HCT116 (cell line): ENCODE measurements around the gene PTOV1. TPM values are rescaled to one million over a fixed set of nuclear protein-coding genes. Genes with fewer than 3 reads are reported as not detected.

Experiments used
- ATAC-seq: fragments of 200-7000 bp; cut with Tn5 transposase; 2 replicates; pipeline ENCODE4 v1.9.1; 2020; ENCODE audit warnings: mild to moderate bottlenecking, moderate library complexity
- BruUV-seq: library from RNA; stranded (reverse); fragments of 400-500 nt; replicated peaks from 2 replicates; lab custom pipeline; 2021; lab: Mats Ljungman, UMichigan
- CTCF ChIA-PET: fragments of 300-600 bp; sonication (Branson Sonifier 250); formaldehyde crosslinking; loops from one replicate; lab custom pipeline; 2021; ENCODE audit warnings: antibody characterized with exemption; lab: Charles Lee
- POLR2A ChIA-PET: fragments of 300-600, 350-600 bp; sonication (Branson Sonifier 250); formaldehyde crosslinking; loops from one replicate; lab custom pipeline; 2021; ENCODE audit warnings: antibody characterized with exemption; lab: Charles Lee
- RAD21 ChIA-PET, 2 experiments: fragments of 300-600 bp; sonication (Branson Sonifier 250); formaldehyde crosslinking; loops; one replicate each; lab custom pipeline; 2023; ENCODE audit warnings: low total read pairs in 2 of 2; ENCODE audit not compliant: uncharacterized antibody in 2 of 2, unreplicated experiment in 2 of 2, low non-redundant PET in 1 of 2; lab: Charles Lee
- DNase-seq: peaks from one replicate; pipeline ENCODE4 v3.0.0-alpha.2; 2010; ENCODE audit warnings: low read depth, low spot score
- H2AFZ ChIP-seq: fragments of 200-600 bp; shearing (Covaris generic), sonication (generic); 2 replicates; pipeline ENCODE4 v1.6.1; 2017; ENCODE audit warnings: low read depth, mixed run types, mixed read lengths, antibody characterized with exemption, low read length; ENCODE audit not compliant: poor library complexity, severe bottlenecking
- H3K27ac ChIP-seq: 2 replicates; pipeline ENCODE4 v1.5.1; 2012; ENCODE audit warnings: low read depth, low read length
- H3K27me3 ChIP-seq: fragments of 200-600 bp; sonication (generic); 2 replicates; pipeline ENCODE4 v1.6.1; 2016; ENCODE audit warnings: mixed run types, low read length, mixed read lengths; ENCODE audit not compliant: insufficient read depth
- H3K36me3 ChIP-seq, 2 experiments: fragments of 200-500 bp in 1 of 2; fragments of 200-600 bp in 1 of 2; sonication (Bioruptor generic) in 1 of 2; sonication (generic) in 1 of 2; 2 replicates each; pipeline versions ENCODE4 v1.5.1 to v1.6.1; 2014 to 2016; ENCODE audit warnings: low read length in 2 of 2, inconsistent platforms in 1 of 2, mixed read lengths in 1 of 2, mixed run types in 1 of 2; ENCODE audit not compliant: insufficient read depth in 2 of 2, control insufficient read depth in 1 of 2
- H3K4me1 ChIP-seq, 2 experiments: fragments of 200-600 bp in 1 of 2; sonication (generic) in 1 of 2; 2 replicates each; pipeline versions ENCODE4 v1.5.1 to v1.6.1; 2012 to 2017; ENCODE audit warnings: low read length in 2 of 2, inconsistent platforms in 1 of 2, mild to moderate bottlenecking in 1 of 2, mixed read lengths in 1 of 2, mixed run types in 1 of 2, moderate library complexity in 1 of 2; ENCODE audit not compliant: insufficient read depth in 2 of 2, control insufficient read depth in 1 of 2
- H3K4me2 ChIP-seq: fragments of 200-600 bp; sonication (generic); 2 replicates; pipeline ENCODE4 v1.6.1; 2017; ENCODE audit warnings: mixed run types, low read length, mixed read lengths
- H3K4me3 ChIP-seq, 2 experiments: fragments of 200-600 bp in 1 of 2; sonication (generic) in 1 of 2; replicated peaks in 1 of 2; 2 replicates each; pipeline ENCODE4 v1.5.1; 2011 to 2016; ENCODE audit warnings: low read length in 2 of 2, control low read depth in 1 of 2, low read depth in 1 of 2, mild to moderate bottlenecking in 1 of 2, mixed read lengths in 1 of 2, mixed run types in 1 of 2
- H3K79me2 ChIP-seq: fragments of 200-600 bp; sonication (generic); 2 replicates; pipeline ENCODE4 v1.6.1; 2017; ENCODE audit warnings: mild to moderate bottlenecking, mixed run types, low read length, moderate library complexity, mixed read lengths; ENCODE audit not compliant: insufficient read depth
- H3K9ac ChIP-seq: fragments of 200-600 bp; sonication (generic); 2 replicates; pipeline ENCODE4 v1.6.1; 2016; ENCODE audit warnings: low read length, mixed read lengths
- H3K9me2 ChIP-seq: fragments of 200-600 bp; sonication (generic), shearing (Covaris generic); 2 replicates; pipeline ENCODE4 v1.6.1; 2017; ENCODE audit warnings: mixed run types, mild to moderate bottlenecking, moderate library complexity; ENCODE audit not compliant: insufficient read depth
- H3K9me3 ChIP-seq, 2 experiments: fragments of 200-500 bp in 1 of 2; fragments of 200-600 bp in 1 of 2; sonication (Bioruptor generic) in 1 of 2; sonication (generic) in 1 of 2; 2 replicates each; pipeline ENCODE4 v1.6.1; 2014 to 2017; ENCODE audit warnings: low read length in 2 of 2, mixed read lengths in 2 of 2, inconsistent platforms in 1 of 2, low read depth in 1 of 2, mild to moderate bottlenecking in 1 of 2, mixed run types in 1 of 2, moderate library complexity in 1 of 2; ENCODE audit not compliant: control insufficient read depth in 1 of 2, insufficient read depth in 1 of 2
- H4K20me1 ChIP-seq: fragments of 200-600 bp; sonication (generic), shearing (Covaris generic); 2 replicates; pipeline ENCODE4 v1.6.1; 2017; ENCODE audit warnings: mixed run types, mild to moderate bottlenecking, moderate library complexity; ENCODE audit not compliant: insufficient read depth
- CBX3 ChIP-seq: IDR thresholded peaks from 2 replicates; pipeline ENCODE4 v1.6.1; 2012; ENCODE audit warnings: low read depth
- CEBPB ChIP-seq: IDR thresholded peaks from 2 replicates; pipeline ENCODE4 v1.6.1; 2012; ENCODE audit warnings: low read depth
- CTCF ChIP-seq, 3 experiments: fragments of 200-600 bp in 1 of 3; sonication (generic) in 1 of 3; IDR thresholded peaks in 2 of 3; conservative IDR thresholded peaks in 1 of 3; 2 replicates each; pipeline ENCODE4 v1.5.1; 2012 to 2017; ENCODE audit warnings: low read depth in 2 of 3, low read length in 2 of 3, antibody characterized with exemption in 1 of 3, borderline replicate concordance in 1 of 3, control low read depth in 1 of 3, mild to moderate bottlenecking in 1 of 3, mixed read lengths in 1 of 3, mixed run types in 1 of 3, moderate library complexity in 1 of 3; ENCODE audit not compliant: insufficient read depth in 1 of 3
- EGR1 ChIP-seq: IDR thresholded peaks from 2 replicates; pipeline ENCODE4 v1.6.1; 2012; ENCODE audit warnings: low read depth
- ELF1 ChIP-seq: IDR thresholded peaks from 2 replicates; pipeline ENCODE4 v1.6.1; 2012; ENCODE audit warnings: low read depth, borderline replicate concordance
- EZH2phosphoT487 ChIP-seq: fragments of 200-600 bp; IDR thresholded peaks from 2 replicates; pipeline ENCODE4 v1.6.1; 2018; ENCODE audit warnings: antibody characterized with exemption, borderline replicate concordance
- FOSL1 ChIP-seq: IDR thresholded peaks from 2 replicates; pipeline ENCODE4 v1.6.1; 2012; ENCODE audit warnings: low read depth
- MAX ChIP-seq: IDR thresholded peaks from 2 replicates; pipeline ENCODE4 v1.6.1; 2012
- POLR2A ChIP-seq: IDR thresholded peaks from 2 replicates; pipeline ENCODE4 v1.7.0; 2011; ENCODE audit warnings: borderline replicate concordance; ENCODE audit not compliant: insufficient read depth, insufficient read length; ENCODE audit errors: extremely low read depth
- POLR2AphosphoS5 ChIP-seq: IDR thresholded peaks from 2 replicates; pipeline ENCODE4 v1.6.1; 2011; ENCODE audit warnings: mild to moderate bottlenecking, low read depth, low read length, moderate library complexity
- SIN3A ChIP-seq: IDR thresholded peaks from 2 replicates; pipeline ENCODE4 v1.6.1; 2012; ENCODE audit warnings: low read depth
- SRF ChIP-seq: IDR thresholded peaks from 2 replicates; pipeline ENCODE4 v1.6.1; 2012; ENCODE audit warnings: low read depth
- TCF7L2 ChIP-seq: IDR thresholded peaks from 2 replicates; pipeline ENCODE4 v1.7.0; 2011; ENCODE audit warnings: borderline replicate concordance, inconsistent platforms; ENCODE audit not compliant: insufficient read depth, insufficient read length; ENCODE audit errors: extremely low read depth
- ZBTB33 ChIP-seq: IDR thresholded peaks from 2 replicates; pipeline ENCODE4 v1.6.1; 2011; ENCODE audit warnings: mild to moderate bottlenecking, low read length, moderate library complexity; ENCODE audit not compliant: insufficient replicate concordance; ENCODE audit errors: extremely low read depth
- intact Hi-C: fragments of 100-400 bp; cut with micrococcal nuclease; formaldehyde crosslinking; loops from 2 replicates; pipeline ENCODE4 v1.10.0; 2022
- total RNA-seq: library from RNA; stranded (reverse); gene quantifications from one replicate; pipeline ENCODE4 v1.2.1, GENCODE V29; 2021; ENCODE audit not compliant: unreplicated experiment

PTOV1 gene
- total RNA-seq, 1 experiment from 2014 or later: 236 TPM

- Histone ChIP-seq H3K4me3 (no peak overlapping the region), H3K9ac (no peak overlapping the region), H3K79me2 (peaks cover 32% of the 10 kb centered on the region), H3K27ac (peak overlapping the region; percentile 45; the same call in 1 of the 2 replicates), H3K9me3 (no peaks in the 10 kb centered on the region), H3K9me2 (no peaks in the 10 kb centered on the region), H2AFZ (no peak overlapping the region), H3K4me1 (peaks cover 0 to 33% of the 10 kb centered on the region in 2 experiments; a peak in 1 of 4 replicates), H4K20me1 (no peaks in the 10 kb centered on the region), H3K36me3 (peaks cover 15 to 31% of the 10 kb centered on the region in 2 experiments; a peak in 3 of 4 replicates), H3K27me3 (no peaks in the 10 kb centered on the region), H3K4me2 (no peak overlapping the region)
- TF ChIP-seq POLR2AphosphoS5: peak; percentile 15
- no peak for TF ChIP-seq MAX
- DNase-seq (no peak), ATAC-seq (peak; percentile 13; the same call in 1 of the 2 replicates)
- ChIA-PET POLR2A (no interaction called here), CTCF (no interaction called here), RAD21 (no interaction called here)
- intact Hi-C loops: no loop called here
- BruUV-seq: no TSS peak
Measured at GRCh38 chr19:49858088-49858985, 7.4 kb downstream of the PTOV1 start.

- Histone ChIP-seq H3K27me3 (no peaks in the 10 kb centered on the region), H3K79me2 (peaks cover 34% of the 10 kb centered on the region), H3K4me1 (peaks cover 3 to 34% of the 10 kb centered on the region in 2 experiments; a peak in 2 of 4 replicates), H2AFZ (no peak overlapping the region), H3K4me3 (no peak overlapping the region), H3K27ac (no peak overlapping the region), H3K4me2 (no peak overlapping the region), H3K9me2 (no peaks in the 10 kb centered on the region), H3K9ac (no peak overlapping the region), H4K20me1 (peaks cover 3% of the 10 kb centered on the region; the same call in 1 of the 2 replicates), H3K9me3 (no peaks in the 10 kb centered on the region), H3K36me3 (peaks cover 20 to 45% of the 10 kb centered on the region in 2 experiments)
- TF ChIP-seq EZH2phosphoT487 (no peak), TCF7L2 (no peak), SRF (no peak), POLR2A (no peak), FOSL1 (no peak), CBX3 (no peak), CEBPB (no peak), ELF1 (no peak), SIN3A (no peak), EGR1 (no peak), ZBTB33 (no peak), CTCF (IDR thresholded peaks at IDR 0.05 in 2 of 3, conservative IDR thresholded peaks at IDR 0.05 in 1 of 3; ENCODE audit: borderline replicate concordance in 1 of 3, insufficient read depth in 1 of 3, low read depth in 2 of 3, low read length in 2 of 3) (no peak)
- no TSS peak for BruUV-seq
- ATAC-seq: no peak
- DNase-seq: no peak
- RAD21 ChIA-PET: no interaction called here
- intact Hi-C loops: no loop called here
- CTCF ChIA-PET: no interaction called here
- POLR2A ChIA-PET: no interaction called here
Measured at GRCh38 chr19:49859682-49860335, 8.8 kb downstream of the PTOV1 start.
